DMS53 treated with DMSO at 0.1 percent for 48 hours (cell line): ENCODE data around the gene VWA5B1.

Experiments
- DNase-seq: peaks from one replicate; lab custom pipeline; 2025; ENCODE audit not compliant: unreplicated experiment; lab: John Stamatoyannopoulos, UW

Gene VWA5B1

DNA sequence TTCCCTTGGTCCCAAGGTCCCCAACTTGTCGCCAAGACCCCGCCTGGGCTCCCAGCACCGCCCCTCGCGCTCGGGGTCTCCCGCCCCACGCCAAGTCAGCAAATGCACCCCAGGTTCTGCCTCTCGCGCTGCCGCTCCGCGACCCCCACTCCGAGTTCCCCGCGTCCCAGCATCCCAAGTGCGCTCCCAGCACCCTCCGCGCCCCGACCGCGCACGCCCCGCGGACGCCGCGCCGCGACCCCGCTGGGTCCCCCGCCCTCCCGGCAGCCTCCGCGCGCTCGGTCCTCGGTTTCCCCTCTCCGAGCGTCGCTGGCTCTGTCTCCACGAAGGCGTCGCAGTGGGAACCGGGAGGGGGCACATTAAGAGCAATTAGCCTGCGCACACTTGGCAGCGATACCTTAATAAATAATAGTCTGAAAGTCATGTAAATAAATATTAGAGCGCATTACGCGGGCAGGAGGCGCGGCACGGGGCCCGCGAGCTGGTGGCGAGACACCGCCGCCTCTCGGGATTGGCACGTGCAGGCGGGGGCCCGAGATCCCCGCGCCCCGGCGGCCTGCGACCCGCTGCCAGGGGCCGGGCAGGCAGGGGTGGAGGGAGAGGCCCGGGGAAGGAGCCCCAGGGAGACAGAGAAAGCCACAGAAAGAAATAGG lies 75.9 kb downstream of the VWA5B1 start:
- DNase-seq, result no peak

DNA sequence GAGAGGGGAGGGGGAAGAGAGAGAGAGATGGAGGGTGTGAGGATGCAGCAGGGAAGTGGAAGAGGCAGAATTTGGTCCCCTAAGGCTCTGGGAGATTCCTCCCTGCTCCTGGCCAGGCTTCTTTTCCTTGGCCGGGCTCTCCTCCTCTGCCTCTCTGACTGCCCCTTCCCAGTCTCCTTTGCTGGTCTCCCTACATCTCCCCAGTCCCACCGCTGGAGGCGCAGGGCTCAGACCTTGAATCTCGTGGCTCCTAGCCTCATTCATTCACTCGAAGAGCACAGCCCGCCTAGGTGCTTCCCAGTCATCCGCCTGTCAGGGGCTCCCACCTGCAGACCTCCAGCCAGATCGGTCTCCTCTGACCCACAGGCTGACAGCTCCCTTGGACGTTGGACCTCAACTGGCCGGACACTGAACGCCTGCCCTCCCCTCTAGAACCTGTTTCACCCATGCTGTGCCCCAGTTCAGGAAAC lies 76.5 kb downstream of the VWA5B1 start:
- DNase-seq, result no peak

DNA sequence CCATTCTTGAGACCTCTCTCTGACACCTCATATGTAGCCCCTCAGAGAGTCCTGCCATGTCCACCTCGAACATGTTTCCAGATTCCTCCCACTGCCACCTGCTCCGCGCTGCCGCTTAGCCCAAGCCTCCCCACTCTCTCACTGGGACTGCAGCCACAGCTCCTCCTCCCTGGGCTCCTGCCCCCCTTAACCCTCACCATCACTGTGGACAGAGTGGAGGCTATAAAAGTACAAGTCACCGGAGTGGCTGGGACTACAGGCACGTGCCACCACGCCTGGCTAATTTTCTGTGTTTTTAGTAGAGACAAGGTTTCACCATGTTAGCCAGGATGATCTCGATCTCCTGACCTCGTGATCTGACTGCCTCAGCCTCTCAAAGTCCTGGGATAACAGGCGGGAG lies 77.0 kb downstream of the VWA5B1 start:
- DNase-seq, result no peak

DNA sequence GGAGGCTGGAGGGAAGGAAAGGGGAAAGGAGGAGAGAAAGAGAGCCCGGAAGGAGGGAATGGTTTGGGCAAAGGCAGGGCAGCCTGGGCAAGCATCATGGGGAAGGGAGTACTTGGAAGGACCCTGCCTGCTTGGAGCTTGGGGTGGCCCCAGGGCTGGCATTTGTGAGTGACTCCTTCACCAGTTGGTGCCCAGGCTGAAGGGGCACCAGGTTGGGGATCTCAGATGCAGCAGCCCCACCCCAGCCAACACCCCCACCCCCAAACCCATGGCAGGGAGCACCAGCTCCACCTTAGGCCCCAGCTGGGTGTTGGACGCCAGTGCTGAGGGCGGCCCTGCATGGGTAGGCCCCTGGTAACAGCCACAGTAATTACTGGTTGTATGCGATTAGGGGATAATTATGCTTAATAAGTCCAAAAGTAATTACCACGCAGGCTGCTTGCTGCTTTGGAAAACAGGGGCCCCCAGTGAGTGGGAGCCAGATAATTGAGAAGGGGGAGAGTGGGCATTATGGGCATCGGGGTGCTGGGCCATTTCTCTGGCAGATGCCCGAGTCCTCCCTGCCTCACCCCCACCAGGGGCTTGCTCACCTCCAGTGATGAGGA lies 78.3 kb downstream of the VWA5B1 start:
- no peak for DNase-seq

DNA sequence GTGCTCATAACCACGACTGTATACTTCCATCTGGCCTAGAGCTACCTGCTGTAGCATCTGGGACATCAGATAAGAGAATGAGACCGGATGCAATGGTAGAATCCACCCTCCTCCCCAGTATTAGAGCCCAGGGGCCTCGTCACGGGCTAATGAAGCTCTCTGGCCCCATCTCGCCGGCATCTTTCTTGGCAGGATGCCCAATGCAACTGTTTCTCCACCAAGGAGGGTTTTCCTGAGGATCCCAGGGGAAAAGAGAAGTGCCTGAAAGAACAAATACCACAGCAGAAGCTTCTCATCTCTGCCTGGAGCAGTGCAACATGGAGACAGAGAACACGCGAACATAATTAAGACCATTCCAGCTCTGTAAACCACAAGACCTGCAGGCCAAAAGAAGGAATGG lies 80.0 kb downstream of the VWA5B1 start:
- no peak for DNase-seq

DNA sequence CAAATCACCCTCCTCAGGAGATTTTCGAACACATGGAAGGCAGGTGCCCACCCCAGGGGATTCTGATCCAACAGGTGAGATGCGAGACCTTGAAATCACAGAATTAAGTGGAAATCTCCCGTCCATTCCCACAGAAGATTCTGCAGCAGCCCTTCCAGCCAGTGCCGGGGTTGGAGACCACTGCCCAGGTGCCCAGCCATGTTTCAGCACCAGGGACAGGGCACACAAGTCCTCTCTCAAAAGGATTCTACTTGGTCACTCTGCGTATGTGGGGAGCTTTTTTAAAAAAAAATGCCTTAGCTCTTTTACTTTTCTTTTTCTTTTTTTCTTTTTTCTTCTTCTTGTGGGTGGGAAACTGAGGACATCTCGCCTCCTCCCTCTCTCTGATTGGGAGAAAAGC lies 80.7 kb downstream of the VWA5B1 start:
- DNase-seq, result no peak

DNA sequence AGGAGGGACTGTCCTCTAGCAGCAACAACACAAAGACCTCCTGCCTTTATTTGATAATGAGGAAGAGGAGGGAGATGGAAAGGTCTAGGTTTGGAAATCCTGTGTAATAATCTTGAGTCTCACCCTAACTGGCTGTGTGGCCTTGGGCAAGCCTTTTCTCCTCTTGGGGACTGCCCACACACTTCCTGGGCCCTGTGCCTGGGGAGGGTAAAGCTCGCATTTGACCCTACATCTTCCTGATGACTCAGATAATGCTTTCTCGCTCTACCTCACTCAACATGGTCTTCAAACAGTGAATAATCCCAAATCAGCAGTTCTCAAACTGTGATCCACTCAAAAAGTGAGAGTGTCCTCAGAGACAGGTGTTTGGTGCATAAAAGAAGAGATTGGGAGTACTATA lies 81.2 kb downstream of the VWA5B1 start:
- no peak for DNase-seq

DNA sequence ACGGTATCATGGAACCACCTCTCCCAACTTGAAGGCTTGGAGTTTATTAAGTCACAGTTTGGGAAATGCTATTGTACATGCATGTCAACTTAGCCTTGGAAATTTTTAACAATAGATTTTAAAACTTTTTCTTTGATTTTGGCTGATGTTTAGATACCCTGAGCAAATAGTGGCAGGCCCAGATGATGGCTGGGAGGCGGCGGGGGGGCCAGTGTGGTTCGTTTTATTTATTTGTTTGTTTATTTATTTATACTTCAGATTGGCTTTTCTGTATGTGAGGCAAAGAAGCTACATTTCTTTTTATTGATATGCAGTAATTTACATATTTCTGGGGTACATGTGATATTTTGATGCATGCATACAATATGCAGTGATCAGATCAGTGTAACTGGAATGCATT lies 82.0 kb downstream of the VWA5B1 start:
- no peak for DNase-seq

DNA sequence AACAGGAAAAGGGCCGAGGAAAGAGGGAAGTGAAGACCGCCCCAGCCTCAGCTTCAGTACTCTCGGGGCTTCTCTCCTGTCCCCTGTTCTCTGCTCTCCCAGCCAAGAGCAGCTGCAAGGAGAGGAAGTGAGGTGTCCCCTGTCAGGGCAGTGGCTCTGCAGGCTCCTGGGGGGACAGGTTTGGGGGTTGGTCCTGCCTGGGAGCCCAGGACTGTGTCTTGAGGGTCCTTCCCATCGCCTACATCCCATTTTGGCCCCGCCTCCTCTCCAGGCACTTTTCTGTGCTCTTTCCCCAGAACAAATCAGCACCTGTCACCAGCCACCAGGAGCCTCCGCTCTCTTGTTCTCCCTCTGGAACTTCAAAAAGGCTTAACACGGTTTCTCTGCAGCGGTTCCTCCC lies 82.6 kb downstream of the VWA5B1 start:
- DNase-seq, result no peak

DNA sequence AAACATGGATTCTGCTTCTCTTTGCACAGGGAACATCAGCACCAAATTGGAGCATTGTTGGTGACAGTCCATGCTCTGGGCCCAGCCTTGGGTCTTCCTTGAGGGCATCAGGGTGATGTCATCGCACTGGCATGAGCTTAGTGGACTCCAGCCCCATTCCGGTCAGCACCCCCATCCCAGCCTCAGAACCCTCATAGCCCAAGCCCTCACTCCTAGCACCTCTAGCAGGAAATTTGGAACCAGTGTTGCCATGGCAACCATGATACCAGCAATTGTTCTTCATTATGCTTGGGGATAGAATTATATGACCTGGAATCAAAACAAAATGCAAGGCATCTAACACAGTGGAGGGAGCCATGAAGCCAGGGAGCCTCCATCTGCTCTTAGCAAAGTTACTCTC lies 83.1 kb downstream of the VWA5B1 start:
- no peak for DNase-seq

DNA sequence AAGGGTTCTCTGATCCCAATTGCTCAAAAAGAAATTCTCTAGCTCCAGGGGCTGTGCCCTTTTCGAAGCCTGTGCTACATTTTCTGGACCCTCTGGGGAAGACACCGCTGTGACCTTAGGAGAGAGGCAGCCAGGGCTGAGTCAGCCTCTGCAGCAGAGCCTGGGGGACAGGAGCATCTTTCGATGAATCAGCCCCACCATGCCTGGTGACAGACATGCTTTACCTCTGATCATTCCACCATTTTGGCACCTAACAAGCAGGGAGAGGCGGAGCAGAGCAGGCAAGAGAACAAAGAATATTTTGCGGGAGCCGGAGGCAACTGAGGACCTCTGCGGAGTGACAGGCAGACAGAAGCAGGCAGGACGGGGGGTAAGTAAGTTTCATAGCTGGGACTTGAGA lies 84.9 kb downstream of the VWA5B1 start:
- DNase-seq, result no peak

DNA sequence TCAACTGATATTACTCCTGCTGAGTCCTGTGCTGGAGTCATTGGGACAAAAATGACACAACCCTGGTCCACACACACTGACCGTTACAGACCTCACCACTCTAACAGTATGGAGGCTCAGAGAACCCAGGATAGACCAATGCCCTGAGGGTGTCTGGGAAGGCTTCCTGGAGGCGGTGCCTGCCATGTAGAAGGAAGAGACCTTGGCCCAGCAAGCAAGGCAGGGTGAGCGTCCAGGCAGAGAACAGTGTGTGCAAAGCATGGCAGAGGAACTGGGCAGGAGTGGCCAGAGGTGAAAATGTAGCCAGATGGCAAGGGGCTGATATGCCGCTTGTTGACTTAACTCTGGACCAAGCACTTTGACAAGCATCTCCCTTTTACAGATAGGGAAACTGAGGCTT lies 85.5 kb downstream of the VWA5B1 start:
- DNase-seq, result no peak

DNA sequence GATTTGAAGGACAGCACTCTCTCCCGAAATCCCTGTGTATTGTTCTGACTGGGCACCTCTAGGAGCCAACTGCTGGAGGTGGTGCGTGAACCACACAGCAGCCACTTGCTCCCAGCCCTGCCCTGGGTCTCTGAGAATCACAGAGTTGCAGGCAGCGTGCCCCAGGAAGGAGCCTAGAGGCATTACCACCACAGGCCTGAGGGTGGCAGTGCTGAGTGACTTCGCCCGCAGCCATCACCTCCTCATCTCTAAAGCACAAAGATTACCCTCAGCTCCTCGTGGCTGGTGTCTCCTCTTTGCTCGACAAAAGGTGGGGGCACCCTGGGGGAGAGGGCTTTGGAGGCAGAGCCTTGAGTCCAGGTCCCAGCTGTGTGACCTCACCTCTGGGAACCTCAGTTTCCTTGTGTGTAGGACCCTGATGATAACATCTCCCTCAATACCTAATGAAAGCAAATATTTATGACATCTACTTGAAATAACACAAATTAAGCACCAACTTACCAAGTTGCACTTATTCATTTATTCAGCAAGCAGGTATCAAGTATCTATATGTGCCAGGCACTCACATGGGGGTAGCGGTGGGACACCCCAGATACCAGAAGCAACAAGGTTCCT lies 86.3 kb downstream of the VWA5B1 start:
- peak; percentile 14 for DNase-seq

DNA sequence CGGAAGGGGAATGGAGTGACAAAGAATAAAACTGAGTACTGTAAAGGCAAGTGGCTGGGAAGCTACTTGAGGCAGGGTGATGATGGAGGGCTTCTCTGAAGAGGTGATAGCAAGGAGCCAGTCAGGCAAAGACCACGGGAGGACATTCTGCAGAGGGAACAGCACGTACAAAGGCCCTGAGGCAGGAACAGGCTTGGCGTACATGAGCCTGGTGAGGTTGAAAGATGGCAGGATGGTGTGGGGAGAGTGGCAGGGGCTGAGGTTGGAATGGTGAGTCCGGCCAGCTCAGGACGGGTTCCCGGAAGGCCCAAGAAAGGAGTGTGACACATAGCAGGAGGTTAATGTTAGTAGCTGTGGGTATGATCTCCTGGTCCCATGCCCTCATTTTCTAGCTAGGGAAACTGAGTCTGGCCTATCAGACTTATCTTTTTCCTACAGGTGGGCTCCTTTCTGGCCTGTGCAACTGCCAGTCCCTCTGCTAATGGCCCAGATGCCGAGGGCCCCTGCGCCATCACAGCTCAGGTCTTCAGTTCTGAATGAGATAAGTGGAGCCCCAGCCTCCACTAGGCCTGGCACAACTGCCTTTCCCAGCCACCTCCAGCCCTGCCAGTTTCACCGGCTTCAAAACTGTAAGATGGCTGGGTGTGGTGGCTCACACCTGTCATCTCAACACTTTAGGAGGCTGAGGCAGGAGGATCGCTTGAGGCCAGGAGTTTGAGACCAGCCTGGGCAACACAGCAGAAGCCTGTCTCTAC lies 87.0 kb downstream of the VWA5B1 start:
- DNase-seq, result no peak

DNA sequence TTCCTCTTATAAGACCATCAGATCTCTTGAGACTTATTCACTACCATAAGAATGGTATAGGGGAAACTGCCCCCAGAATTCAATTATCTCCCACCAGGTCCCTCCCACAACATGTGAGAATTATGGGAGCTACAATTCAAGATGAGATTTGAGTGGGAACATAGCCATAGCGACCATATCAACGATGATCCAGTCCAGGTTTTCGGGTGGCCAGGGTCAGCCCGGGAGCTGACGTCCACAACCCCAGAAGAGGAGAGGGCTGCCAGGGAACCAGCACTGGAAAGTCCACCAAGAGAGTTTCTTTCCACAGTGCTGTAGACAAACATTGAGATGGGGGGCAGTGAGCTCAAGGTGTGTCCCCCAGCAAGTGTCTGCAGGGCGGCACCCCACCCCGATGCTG lies 88.4 kb downstream of the VWA5B1 start:
- DNase-seq, result no peak

DNA sequence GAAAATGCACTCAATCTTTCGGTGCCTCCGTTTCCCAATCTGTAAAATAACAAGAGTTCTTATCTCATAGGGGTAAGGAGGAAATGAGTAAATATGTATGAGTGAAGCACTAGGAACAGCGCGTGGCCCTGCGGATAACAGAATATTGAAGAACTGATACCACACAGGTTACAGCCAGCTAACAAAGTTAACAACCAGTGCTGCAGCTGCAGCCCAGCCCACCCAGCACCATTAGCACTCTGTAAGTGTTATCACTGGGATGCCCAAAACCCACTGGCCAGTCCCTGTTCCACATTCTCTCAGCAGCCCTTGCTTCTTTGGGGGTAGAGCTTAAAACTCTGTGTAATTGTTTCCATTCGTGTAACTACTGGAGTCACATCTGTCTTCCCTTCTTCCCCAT lies 89.5 kb downstream of the VWA5B1 start:
- DNase-seq, result no peak

DNA sequence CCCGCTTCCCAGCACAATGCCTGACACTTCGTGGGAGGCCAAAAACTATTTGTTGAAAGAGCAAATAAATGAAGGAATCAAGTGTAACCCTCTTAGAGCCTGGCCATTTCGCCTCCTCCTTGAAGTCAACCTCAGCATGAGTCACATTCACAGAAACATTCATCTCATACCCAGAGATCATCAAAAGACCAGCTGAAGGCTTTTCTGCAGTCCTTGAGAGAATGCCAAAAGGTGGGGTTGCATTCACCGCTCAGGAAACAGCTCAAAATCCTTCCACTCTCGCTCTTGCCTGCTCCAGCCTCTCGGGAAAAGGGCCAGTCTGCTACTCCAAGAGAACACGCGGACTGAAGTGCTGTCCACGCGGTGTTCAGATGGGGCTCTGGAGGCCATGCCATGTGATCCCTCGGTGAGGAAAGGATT lies 90.0 kb downstream of the VWA5B1 start:
- DNase-seq, result no peak

DNA sequence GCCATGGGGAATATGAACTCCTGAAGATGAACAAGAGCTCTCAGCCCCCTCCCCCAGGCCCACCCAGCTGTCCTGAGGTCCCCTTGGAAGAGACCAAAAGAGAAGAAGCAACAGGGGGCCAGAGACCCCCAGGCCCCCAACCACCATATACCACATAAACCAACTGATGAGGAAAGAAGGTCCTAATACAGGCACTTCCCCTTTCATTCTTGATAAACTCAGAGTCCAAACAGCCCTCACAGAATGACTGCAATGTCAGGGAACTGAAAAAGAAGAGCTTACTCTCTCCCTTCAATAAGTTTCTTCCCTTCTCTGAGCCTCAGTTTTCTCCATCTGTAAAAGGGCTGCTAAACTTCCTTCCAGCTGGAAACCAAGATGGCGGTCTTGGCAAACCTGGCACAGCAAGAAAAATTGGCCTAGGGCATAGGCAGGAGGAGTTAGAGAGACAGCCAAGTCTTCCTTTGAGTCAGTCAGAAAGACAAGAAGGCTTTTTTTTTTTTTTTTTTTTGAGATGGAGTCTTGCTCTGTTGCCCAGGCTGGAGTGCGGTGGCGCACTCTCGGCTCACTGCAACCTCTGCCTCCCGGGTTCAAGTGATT lies 90.5 kb downstream of the VWA5B1 start:
- DNase-seq, result no peak

DNA sequence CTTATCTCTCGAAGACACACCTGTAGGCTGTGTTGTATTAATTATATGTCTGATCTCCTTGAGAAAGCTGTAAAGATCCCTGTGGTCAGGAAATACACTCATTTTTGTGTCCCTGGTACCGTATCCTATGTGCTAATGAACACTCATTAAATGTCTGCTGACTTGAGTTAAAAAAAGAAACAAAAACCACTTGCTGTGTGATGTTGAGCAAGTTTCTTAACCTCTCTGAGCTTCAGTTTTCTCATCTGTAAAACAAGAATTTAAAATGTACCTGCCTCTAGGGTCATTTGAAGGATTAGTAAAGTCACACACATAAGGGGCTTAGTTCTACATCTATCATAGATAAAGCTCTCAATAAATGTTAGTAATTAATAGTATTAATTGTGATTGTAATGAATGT lies 91.3 kb downstream of the VWA5B1 start:
- DNase-seq, result no peak

DNA sequence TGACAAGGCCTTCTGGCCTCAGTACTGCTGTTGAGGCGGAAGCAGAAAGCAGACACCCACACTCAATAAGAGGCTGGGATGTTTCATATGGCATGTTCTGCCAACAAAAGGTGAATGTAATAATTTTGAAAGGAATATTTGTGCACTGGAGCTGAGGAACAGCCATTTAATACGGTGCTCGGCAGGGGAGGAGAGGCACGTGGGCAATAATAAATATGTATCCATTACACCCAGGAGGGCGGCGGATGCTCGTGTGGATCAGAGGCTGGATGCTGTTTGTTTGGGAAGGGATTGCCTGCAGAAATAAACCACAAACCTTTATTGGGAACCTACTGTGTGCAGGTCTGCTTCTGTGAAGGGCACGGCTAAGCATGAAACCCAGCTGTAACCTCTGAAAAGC lies 92.0 kb downstream of the VWA5B1 start:
- no peak for DNase-seq

DNA sequence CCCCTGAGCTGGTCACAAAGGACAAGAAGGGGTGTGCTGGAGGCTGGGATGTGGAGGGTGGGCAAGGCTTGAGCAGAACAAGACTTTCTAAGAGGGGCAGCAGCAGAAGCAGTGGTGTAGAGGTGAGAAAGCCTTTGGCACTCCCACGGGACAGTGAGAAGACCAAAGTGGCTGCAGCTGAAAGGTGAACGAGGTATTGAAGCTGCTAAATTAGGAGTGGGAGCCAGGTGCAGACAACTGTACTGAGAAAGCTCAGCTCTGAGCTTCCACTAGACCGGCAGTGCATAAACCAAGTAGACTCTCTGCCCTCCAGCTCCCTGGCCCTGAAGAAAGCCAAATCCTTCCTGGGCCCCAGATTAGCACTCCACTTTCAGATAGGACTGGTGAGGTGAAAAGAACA lies 93.0 kb downstream of the VWA5B1 start:
- no peak for DNase-seq

DNA sequence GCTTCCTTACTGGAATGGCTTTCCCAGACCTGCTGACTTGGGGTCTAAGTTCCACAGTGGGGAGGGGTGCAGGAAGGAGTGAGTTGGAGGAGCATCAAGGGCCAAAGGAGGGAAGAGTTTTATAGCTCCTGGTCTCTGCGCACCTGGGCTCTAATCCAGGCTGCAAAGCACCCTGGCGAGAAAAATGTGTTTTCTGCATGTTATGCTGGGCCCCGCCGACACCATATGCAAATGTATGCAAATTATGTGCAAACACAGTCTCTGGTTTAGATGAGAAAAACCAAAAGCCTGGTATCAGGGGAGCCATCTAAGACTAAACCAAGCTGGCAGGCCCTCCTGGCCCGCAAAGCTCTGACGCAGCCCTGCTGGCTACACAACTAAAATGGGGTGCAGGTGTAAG lies 95.0 kb downstream of the VWA5B1 start:
- no peak for DNase-seq
